ENCODE data around the gene LSM3. TPM values are rescaled to one million over a fixed set of nuclear protein-coding genes. Genes with fewer than 3 reads are reported as not detected.

The LSM3 gene
- total RNA-seq, 2 donors from 2014 or later: 12.4 to 16.4 TPM

- Histone ChIP-seq H3K9ac (ENCODE audit: low read depth in 2 of 2, low read length in 2 of 2) (no peak overlapping the region), H3K27me3 (no peaks in the 10 kb centered on the region), H3K9me3 (no peaks in the 10 kb centered on the region), H3K4me1 (no peaks in the 10 kb centered on the region), H3K4me3 (no peak overlapping the region), H3K27ac (no peak overlapping the region), H3K36me3 (no peaks in the 10 kb centered on the region)
- intact Hi-C loops (cut with DNase I): no loop called here
- TF ChIP-seq CTCF (IDR thresholded peaks at IDR 0.05): no peak
- DNase-seq: no peak
Observed at GRCh38 chr3:14246414-14246813, 67.8 kb downstream of the LSM3 start.

DNA sequence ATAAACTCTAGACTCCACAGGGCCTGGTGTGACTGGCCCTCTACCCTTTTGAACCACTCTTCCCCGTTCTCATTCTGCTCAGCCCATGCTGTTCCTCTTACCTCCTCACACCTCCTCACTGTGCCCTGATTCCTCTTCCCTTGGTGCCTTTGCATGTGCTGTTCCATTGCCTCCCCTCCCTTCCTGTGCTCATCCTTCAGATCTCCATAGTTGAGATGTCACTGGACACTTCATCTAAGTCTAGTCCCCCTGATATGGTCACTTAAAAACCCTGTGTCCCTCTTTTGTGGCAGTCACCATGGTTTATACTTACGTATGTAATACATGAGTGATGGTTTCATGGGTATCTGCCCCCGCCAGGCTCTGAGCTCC, 69.8 kb downstream of the LSM3 start:
- no peak overlapping the region for H3K9ac ChIP-seq (ENCODE audit: low read depth in 2 of 2, low read length in 2 of 2)
- H3K36me3 ChIP-seq: no peaks in the 10 kb centered on the region
- H3K27me3 ChIP-seq: no peaks in the 10 kb centered on the region
- DNase-seq: no peak
- TF ChIP-seq CTCF (IDR thresholded peaks at IDR 0.05): no peak
- H3K9me3 ChIP-seq: no peaks in the 10 kb centered on the region
- H3K4me1 ChIP-seq: no peaks in the 10 kb centered on the region
- intact Hi-C loops (cut with DNase I): no loop called here
- no peak overlapping the region for H3K4me3 ChIP-seq
- H3K27ac ChIP-seq: no peak overlapping the region

- TF ChIP-seq CTCF (IDR thresholded peaks at IDR 0.05): no peak
- Histone ChIP-seq H3K27ac (no peak overlapping the region), H3K4me3 (no peak overlapping the region), H3K9ac (ENCODE audit: low read depth in 2 of 2, low read length in 2 of 2) (no peak overlapping the region), H3K4me1 (no peaks in the 10 kb centered on the region), H3K9me3 (no peaks in the 10 kb centered on the region), H3K36me3 (no peaks in the 10 kb centered on the region), H3K27me3 (no peaks in the 10 kb centered on the region)
- intact Hi-C loops (cut with DNase I): no loop called here
- DNase-seq: no peak
Observed at GRCh38 chr3:14248849-14249523, 70.4 kb downstream of the LSM3 start.

Other genes starting within 250 kb of the LSM3 start
- gene CHCHD4, start 53.9 kb upstream of the LSM3 start, total RNA-seq: 10 to 100 TPM; 14.5 to 25.4 TPM
- gene TMEM43, start 53.8 kb upstream of the LSM3 start, total RNA-seq: 10 to 100 TPM; 25.4 to 31.1 TPM
- gene XPC, start 216 bp upstream of the LSM3 start, total RNA-seq: 10 to 100 TPM; 14.7 to 23.3 TPM
- gene SLC6A6, start 223.8 kb downstream of the LSM3 start, total RNA-seq: 10 to 100 TPM in 1 of 2 donors, 1 to 10 TPM in 1; 7.2 to 13.0 TPM

All from colonic mucosa (tissue), 4 donors.